Muscle of arm (tissue), 14 donors: Measurements from ENCODE around the gene ZEB1. TPM values are rescaled to one million over a fixed set of nuclear protein-coding genes. Genes with fewer than 3 reads are reported as not detected.
A peak's percentile ranks its signal among the peaks of the same experiment; 100 is the strongest.

Experiments used
- DNase-seq: peaks from one replicate; pipeline ENCODE4 v3.0.0-alpha.2; 2013
- long read RNA-seq, 11 donors: transcript quantifications; one replicate each; lab custom pipeline, GENCODE V29; 2026
- polyA plus RNA-seq, 12 donors: library from polyadenylated mRNA; unstranded; fragments of 120-200 nt; gene quantifications; one replicate each; pipeline ENCODE4 v1.2.1, GENCODE V29; 2013; ENCODE audit not compliant: insufficient read length in 12 of 12

ZEB1 gene
- 10 to 100 TPM in 11 of 12 donors, not detected in 1; 58.3 to 98.6 (median 76.7) TPM for polyA plus RNA-seq
- long read RNA-seq, donor 1, partial matches to known transcripts: 22 of 24 reads
- long read RNA-seq, donor 1, other reads (novel, unspliced or antisense): 0 of 24 reads
- long read RNA-seq, donor 2, full-length matches to known transcripts: 11 of 49 reads
- long read RNA-seq, donor 2, partial matches to known transcripts: 38 of 49 reads
- long read RNA-seq, donor 2, other reads (novel, unspliced or antisense): 0 of 49 reads
- long read RNA-seq, donor 3, partial matches to known transcripts: 20 of 23 reads
- long read RNA-seq, donor 3, other reads (novel, unspliced or antisense): 0 of 23 reads
- long read RNA-seq, donor 4, partial matches to known transcripts: 19 of 24 reads
- long read RNA-seq, donor 4, other reads (novel, unspliced or antisense): 0 of 24 reads
- long read RNA-seq, donor 5: 0 reads
- long read RNA-seq, donor 6, full-length matches to known transcripts: 4 of 27 reads
- long read RNA-seq, donor 6, partial matches to known transcripts: 23 of 27 reads
- long read RNA-seq, donor 6, other reads (novel, unspliced or antisense): 0 of 27 reads
- long read RNA-seq, donor 7, full-length matches to known transcripts: 6 of 20 reads
- long read RNA-seq, donor 7, partial matches to known transcripts: 14 of 20 reads
- long read RNA-seq, donor 7, other reads (novel, unspliced or antisense): 0 of 20 reads
- long read RNA-seq, donor 8, full-length matches to known transcripts: 10 of 71 reads
- long read RNA-seq, donor 8, partial matches to known transcripts: 61 of 71 reads
- long read RNA-seq, donor 8, other reads (novel, unspliced or antisense): 0 of 71 reads
- long read RNA-seq, donor 9, full-length matches to known transcripts: 5 of 21 reads
- long read RNA-seq, donor 9, partial matches to known transcripts: 16 of 21 reads
- long read RNA-seq, donor 9, other reads (novel, unspliced or antisense): 0 of 21 reads
- long read RNA-seq, donor 10, full-length matches to known transcripts: 14 of 72 reads
- long read RNA-seq, donor 10, partial matches to known transcripts: 58 of 72 reads
- long read RNA-seq, donor 10, other reads (novel, unspliced or antisense): 0 of 72 reads
- long read RNA-seq, donor 11, full-length matches to known transcripts: 7 of 53 reads
- long read RNA-seq, donor 11, partial matches to known transcripts: 46 of 53 reads
- long read RNA-seq, donor 11, other reads (novel, unspliced or antisense): 0 of 53 reads

DNA sequence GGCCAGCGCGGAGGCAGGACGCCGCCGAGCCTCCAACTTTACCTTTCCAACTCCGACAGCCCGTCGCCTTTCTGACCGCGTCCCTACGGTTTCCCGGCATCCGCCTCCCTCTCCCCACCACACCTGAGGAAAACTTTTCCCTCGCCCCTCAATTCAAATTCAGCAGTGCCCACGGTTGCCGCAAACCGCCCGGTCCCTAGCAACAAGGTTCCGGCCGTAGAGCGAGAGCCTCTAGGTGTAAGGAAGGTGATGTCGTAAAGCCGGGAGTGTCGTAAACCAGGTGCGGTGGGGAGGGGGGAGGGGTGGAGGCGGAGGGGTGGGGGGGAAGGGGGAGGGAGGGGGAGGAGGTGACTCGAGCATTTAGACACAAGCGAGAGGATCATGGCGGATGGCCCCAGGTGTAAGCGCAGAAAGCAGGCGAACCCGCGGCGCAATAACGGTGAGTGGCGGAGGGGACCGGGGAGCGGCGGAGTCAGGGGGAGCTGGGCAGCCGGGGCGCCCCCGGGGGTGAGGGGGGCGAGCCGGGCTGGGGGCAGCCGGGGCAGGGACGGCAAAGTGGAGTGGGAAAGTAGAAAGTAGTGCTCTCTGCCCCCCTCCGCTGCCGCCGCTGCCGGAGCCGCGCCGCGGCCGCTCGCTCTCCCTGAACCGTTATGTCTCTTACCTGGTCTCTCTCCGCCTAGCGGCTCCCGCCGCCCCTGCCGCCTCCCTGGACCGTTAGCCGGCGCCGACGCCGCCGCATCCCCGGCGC lies at the start of gene ZEB1:
ZEB1 (plus strand) TSS at position 363 of the 748 bp plus-strand sequence; CDS start at position 382, 19 bp downstream.
- peak; percentile 90 for DNase-seq

DNA sequence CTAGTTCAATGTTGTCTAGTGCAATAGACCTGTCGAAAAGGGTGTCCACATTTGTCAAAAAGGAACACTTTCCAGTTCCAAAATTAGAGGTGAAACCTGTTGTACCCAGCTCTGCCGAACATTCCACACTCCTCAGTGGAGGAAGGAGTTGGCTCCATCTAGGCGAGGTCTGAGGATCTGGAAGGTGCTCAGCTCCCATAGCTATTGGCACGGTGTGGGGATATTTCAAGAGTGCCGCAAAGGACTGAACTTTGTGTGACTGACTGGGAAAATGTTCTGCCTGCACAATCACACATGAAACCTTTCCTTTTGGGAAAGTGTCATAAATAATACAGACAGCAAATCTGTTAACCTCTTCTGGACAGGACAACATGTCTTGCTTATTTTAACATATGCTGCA lies 48.1 kb upstream of the ZEB1 start:
- no peak for DNase-seq

DNA sequence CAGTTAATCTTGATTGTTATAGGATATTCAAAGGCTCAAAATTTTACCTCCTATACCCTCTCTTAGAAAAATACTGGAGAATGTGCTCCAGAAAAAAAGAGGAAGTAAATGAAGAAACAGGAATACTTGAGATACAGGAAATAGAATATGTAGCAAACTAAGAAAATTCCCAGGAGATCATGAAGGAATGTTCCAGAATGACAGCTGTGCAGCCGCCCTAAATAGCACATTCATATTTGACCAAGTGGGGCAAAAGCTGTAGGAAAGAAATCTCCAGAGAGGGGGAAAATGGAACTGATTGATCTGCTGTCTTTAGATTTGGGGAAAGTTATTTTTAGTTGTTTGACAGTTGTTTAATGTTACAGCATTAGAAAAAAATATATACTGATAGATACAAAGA lies 46.2 kb upstream of the ZEB1 start:
- DNase-seq: no peak

DNA sequence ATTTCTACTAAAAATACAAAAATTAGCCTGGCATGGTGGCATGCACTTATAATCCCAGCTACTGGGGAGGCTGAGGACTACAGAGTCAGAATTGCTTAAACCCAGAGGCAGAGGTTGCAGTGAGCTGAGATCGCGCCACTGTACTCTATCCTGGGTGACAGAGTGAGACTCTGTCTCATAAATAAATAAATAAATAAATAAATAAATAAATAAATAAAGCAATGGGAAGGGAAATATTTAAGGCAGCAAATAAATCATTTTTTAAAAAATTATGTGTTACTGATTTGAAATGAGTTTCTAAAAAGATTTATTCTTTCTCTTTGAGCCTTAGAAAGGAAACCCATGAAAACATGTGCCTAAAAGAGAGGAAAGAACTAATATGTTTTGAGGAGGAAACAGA lies 45.2 kb upstream of the ZEB1 start:
- DNase-seq: no peak

DNA sequence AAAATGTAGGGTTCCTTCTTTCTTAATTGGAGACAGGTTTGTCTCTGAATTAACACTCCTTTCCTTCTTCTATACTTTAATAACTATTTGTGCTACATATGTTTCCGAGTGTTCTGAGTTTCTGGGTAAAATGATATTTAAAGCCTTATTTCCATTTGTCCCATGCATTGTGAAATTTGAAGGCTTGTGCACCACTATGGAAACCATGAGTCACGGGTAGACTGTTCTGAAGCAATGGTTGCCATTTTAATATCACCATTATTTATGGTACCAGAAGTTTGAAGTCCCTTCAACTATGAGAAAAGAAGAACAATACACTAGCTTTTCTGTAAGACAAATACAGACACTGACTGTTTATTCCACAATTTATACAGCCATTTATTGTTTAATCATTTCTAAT lies 44.7 kb upstream of the ZEB1 start:
- DNase-seq: no peak

DNA sequence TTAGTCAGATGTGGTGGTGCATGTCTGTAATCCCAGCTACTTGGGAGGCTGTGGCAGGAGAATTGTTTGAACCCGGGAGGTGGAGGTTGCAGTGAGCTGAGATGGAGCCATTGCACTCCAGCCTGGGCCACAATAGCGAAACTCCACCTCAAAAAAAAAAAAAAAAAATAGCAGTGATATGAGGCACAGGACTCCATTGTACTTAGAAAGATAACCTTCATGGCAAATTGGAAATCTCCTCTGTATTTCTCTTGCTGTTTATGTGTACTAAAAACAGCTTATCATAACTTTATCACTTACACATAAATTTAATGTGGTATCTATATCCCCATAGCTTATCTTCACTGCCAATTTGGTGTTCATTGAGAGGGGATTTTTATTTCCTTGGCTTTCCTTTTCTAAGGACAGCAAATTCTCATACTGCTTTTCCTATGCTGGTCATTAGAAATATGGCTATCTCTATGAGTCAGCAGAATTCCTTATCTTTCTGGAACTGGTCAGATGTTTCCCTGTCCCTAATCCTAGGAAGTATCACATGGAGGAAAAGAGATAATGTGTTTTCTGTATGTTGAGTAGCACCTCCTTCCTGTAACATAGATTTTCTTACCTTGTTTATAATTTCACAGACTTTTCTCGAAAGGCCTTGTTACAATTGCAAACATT lies 40.6 kb upstream of the ZEB1 start:
- DNase-seq: no peak

DNA sequence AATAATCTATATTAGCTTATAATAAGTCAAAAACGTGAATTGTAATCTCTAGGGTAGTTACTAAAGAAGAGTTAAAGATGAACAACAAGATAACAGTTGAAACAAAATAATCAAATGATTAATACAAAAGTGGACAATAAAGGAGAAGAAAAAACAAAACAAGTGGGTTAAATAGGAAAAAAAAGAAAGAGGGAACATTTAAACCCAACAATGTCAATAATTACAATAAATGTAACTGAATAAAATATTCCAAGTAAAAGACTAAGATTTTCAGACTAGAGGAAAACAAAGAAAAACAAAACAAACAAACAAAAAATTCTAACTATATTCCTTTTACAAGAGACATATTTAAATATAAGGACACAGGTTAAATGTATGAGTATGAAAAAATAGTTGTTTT lies 38.0 kb upstream of the ZEB1 start:
- no peak for DNase-seq

DNA sequence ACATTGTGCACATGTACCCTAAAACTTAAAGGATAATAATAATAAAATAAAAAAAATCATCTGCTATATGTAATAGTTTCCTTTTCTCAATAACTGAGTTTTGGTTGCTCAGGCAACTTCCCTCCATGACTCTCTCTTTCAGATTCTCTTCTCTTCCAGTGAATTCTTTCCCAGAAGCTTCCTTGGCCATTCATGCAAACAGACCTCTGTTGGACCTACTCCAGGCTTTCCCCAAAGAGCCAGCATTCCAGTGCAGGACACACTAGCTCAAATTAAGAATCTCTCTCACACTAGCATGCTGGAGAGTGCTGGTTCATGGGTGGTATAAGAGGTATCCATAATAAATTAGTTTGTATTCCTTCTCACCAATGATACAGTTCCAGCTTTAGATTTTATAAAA lies 31.0 kb upstream of the ZEB1 start:
- no peak for DNase-seq

DNA sequence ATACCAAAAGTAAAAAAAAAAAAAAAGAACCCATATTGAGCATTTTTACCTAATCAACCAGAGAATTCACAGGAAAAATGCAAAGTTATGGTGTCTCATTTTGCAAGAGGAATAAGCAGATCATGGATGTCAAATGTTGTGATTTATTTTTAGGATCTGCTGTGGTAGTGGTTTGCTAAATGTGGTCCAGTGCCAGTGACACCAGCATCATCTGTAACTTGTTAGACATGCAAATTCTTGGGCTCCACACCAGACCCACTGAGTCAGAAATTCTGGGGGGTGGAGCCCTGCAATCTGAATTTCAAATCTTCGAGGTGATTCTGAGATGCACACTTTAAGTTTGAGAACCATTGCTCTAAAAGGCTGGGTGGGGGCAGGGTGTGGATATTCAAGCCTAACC lies 30.1 kb upstream of the ZEB1 start:
- no peak for DNase-seq

DNA sequence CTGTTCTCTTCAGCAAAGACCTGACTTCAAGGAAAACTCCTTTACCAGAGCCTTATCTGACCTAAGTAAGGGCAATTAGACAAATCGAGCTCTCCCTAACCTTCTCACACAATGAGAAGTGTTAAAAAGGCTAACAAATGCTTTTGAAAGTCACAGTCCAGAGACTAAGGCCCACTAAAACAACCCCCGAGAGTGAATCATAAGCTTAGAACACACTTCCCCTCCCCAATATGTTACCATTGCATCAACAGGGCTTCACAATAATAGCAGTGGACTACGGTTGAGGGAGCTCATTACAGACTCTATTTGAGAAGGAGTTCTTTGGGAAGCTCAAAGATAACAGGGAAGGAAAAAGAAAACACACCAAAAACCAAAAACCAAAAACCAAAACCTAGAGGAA lies 28.6 kb upstream of the ZEB1 start:
- no peak for DNase-seq

DNA sequence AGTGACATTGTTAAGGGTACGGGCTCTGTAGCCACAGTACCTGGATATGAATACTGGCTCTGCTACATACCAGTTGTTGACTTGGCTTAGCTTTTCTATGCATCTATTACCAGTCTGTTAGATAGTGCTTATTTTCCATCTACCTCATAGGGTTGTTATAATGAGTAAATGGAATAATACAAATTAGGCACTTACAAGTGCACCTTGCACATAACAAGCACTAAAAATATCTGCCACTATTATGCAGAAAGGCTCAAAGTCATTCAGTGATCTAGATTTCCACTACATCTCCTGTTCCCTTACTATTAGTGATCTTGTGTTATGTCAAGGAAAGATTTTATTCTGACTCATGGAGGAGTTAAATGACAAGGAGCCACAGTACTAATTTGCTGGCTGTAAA lies 27.9 kb upstream of the ZEB1 start:
- DNase-seq: no peak

DNA sequence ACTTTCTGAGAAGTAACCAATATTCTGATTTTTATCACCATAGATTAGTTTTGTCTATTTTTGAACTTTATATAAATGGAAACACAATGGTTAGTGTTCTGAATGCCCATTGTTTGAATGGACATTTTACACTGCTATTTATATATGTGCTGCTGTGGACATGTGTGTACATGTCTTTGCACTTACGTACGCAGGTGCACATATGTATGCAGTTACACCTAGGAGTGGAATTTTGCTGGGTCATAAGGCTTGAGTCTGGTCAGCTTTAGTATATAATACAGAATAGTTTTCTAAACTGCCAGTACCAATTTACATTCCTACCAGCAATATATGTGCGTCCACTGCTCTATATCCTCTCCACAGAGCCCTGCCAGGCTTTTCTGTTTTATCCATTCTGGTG lies 24.5 kb upstream of the ZEB1 start:
- DNase-seq: no peak

DNA sequence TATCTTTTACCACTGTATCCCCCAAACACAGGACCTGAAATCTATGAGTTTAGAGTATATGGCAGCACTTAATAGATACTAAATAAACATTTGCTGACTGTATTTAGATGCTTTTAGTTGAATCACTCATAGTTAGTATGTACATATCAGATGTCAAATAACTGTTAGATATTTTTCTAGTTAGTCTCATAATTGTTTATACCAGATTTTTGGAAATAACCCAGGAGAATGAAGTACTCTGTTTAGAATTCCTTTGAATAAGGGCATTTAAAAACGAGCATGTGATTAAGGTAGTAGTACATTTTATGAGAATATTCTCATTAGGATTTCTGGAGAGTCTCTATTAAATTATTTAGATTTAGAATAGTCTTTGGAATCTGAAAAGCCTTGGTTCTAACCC lies 22.3 kb upstream of the ZEB1 start:
- no peak for DNase-seq

DNA sequence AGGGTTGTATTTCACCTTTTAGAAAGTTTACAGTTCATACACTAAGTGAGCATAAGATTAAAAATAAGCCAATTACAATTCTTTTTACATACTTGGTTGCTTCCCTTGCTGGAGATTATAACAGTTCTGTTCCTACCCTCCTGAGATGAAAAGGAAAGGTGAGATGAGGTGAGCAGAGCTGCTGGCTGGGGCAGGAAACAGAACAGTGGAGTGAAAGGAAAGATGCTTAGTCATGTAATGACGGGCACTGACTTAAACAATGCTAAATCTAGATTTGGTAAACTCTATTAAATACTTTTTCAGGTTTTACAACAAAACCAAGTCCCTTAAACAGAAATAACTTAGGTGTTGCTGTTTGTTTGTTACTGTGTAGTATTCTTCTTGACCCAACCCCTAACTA lies 19.9 kb upstream of the ZEB1 start:
- no peak for DNase-seq

DNA sequence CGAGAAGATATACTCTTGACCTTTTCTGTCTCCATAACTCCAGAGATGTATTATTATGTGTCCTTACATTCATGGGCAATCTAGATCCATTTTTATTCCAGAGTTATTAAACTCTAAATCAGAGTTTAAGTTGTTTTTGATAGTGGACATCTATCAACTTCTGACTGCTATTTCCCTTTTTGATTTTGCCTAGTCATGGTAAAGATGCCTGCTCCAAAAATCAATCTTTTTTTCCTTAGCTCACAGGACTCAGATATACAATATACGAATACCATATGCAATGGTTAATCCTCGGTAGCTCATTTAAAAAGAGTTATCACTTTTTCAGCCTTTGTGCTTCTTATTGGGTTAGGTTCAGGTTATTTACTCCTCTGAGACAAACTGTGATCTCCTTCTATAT lies 15.8 kb upstream of the ZEB1 start:
- no peak for DNase-seq

DNA sequence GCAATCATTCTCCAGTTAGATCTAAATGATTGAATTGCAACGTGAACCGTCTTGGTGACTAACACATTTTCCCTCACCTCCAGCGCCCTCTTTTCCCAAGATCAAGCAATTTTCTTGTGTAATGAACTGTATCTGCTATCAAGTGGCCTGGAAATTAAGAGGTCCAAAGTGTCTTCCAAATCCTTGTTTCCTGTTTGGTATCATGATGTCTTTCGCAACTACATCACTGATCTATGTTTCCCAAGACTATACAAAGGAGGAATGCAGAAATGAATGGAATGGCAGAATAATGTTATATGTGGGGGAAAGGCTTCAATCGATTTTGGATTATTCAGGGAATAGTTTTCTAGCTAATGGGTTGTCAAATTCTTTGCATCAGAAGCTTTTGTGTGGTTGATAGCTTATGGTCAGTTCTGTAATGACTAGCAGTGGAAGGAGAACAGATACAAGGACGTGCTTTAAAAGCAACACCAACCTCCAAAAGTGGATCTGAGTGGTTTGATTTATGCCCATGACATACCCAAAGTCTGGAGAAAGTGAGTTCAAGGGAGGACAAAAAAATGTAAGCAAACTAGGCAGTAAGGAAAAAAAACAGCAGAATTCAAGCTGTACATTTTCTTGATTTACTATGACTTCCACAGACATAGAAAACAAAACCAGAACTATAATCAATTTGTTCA lies 14.6 kb upstream of the ZEB1 start:
- no peak for DNase-seq

DNA sequence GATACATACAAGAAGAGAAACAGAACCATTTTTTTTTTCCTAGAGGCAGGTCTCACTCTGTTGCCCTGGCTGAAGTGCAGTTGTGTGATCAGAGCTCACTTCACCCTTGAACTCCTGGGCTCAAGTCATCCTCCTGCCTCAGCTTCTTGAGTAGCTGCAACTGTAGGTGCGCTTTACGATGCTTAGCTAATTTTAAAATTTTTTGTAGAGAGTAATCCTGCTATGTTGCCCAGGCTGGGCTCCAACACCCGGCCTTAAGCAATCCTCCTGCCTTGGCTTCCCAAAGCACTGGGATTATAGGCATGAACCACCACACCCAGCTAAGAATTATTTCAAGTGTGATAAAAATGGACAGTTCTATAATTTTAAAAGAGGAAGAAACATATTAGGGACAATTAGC lies 5.6 kb upstream of the ZEB1 start:
- no peak for DNase-seq

DNA sequence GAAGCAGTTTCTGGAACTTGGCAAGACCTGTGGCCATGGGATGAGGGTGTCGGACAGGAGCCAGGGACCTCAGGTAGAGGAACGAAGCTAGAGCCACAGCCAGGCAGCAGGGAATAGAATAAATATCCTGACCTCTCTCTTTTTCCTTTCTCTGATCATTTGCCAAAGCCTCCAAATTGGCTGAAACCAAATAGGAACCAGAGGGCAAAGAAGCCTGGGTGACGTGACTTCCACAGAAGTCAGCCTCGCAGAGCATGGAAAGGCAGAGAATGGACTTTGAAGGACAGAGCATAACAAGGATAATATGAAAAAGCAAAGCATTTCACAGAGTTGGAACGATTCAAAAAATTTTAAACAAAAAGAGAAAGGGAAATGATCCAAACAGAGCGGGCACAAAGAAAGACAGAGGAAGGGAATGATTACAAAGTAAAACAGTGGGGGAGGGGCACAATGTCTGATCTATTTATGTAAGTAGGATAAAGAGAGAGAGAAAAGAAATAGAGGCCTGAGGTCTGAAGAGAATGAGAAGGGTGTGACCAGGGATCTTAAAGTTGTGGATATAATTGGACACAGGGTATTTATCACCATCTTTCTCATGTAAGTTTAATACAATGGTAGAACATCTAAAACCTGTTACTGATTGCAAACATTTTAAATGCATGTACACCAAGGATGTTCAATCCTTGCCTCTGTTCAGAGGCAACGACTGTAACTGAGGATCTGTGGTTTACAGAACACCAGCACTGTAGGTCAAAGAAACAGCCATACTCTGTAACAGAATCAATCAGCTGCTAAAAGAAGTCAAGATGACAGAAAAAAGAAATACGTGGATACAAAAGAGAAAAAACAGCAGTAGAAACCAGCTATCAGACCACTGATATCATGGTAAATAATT lies 4.5 kb upstream of the ZEB1 start:
- DNase-seq: no peak

DNA sequence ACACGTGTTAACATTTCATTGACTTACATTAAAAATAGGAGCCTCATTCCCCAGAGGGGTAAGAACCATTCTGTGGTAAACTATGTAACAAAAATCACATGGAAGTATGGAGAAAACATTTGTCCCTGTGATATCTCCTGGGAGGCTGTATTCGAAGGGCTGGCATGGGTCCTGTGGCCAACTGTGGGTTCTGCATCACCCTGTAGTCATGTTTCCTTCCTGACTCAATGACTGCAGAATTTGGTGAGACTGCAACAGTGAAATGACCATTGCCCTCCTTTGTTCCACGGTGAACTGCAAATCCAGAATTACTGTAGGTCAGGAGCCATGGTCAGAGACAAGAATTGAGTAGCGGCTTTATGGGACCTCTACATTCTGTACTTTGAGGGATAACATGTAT lies 3.6 kb upstream of the ZEB1 start:
- DNase-seq: no peak
